Kasumi-1 (cell line): Measurements from ENCODE around the gene ACP3.

ENCODE experiments used
- DNase-seq, 2 experiments: peaks; one replicate each; lab custom pipeline; 2025; lab: John Stamatoyannopoulos, UW

Gene ACP3

GRCh38 chr3:132406587-132406986 lies 89.4 kb downstream of the ACP3 start:
- no peak for DNase-seq

DNA sequence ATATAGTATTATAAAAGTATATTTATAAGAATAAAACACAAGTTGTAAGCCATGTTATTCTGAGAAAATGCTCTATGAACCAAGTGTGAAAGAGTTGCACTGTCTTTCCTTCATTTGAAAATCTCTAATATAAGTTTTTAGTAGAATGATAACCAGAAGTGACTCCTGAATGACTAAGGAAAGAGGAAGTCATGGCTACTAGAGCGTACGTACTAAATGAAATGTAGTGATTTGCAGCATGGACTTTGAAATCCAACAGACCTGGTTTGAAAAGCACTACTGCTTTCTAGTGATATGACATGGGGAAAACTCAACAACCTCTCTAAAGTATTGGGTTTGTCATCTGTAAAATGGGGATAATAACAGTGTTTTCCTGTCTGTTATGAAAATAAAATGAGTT lies 89.8 kb downstream of the ACP3 start:
- no peak for DNase-seq
